Stimulated activated CD8-positive, alpha-beta memory T cell treated with anti-CD3 and anti-CD28 coated beads, Interleukin-15, amount 100 ng/mL, for 1 hour (primary cell): ENCODE measurements around the gene TM9SF4.

Experiments used
- DNase-seq: peaks from one replicate; pipeline ENCODE4 v3.0.0-alpha.2; 2020; ENCODE audit warnings: low read depth

Gene TM9SF4

DNA sequence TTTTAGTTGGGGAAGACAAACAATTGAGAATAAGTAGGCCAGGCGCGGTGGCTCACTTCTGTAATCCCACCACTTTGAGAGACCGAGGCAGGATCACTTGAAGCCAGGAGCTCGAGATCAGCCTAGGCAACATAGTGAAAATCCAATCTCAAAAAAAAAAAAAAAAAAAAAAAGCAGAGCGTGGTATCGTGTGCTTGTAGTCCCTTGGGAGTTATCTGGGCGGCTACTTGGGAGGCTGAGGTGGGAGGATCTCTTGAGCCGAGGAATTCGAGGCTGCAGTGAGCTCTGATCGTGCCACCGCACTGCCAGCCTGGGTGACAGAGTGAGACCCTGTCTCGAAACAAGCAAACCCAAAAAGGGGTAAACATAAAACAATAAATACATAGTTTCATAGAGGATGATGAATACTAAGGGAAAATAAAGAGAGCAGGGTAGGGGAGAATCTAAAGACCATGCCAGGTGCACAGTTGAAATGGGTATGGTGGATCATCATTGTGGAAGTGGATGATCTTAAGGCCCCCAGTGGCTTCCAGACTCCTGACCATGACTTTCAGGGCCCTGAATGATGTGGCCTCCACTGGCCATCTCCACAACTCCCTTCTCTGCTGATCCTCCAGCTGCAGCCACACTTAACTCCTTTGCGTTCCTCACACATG lies 99.1 kb downstream of the TM9SF4 start:
- DNase-seq = no peak

DNA sequence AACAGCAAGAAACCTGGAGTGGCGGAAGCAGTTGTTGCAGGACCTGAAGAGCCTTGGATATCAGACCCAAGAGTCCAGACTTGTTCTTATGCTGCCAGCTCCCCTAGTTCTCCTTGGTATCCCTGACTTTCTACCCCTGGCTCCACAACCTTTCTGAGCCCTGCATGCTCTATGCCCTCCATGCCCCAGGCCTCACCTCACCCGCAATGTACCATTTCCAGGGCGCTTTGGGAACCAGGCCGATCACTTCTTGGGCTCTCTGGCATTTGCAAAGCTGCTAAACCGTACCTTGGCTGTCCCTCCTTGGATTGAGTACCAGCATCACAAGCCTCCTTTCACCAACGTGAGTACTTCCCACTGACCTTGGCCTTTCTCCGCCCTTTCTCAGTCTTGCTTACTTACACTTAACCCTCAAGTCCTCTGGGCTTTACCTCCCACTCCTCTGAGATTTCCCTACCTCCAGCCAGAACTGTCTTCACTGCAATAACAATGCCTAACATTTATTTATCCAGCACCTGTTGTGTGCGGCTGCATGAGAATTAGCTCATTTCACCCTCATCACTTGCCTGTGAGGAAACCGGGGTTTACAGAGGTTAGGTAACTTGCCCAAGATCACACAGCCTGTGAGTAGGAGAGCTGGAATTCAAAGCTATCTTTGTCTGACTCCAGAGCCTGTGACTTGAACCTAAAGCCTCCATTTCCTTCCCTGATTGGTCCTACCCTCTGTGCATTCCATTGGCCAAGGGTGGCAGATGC lies 100.5 kb downstream of the TM9SF4 start:
- no peak for DNase-seq

DNA sequence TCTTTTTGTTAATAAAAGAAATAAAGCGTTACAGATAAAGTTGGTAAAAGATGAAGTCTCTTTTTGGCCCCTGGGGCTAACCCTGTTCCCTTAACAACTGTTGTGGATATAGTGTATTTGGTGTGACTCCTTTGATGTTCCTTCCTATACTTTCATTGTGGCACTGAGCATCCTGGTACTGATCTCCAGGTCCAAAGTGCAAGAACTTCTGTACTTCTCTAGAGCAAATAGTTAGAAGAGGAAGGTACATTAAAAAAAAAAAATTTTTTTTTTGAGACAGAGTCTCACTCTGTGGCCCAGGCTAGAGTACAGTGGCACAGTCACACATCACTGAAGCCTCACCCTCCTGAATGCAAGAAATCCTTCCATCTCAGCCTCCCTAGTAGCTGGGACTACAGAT lies 104.4 kb downstream of the TM9SF4 start:
- no peak for DNase-seq

DNA sequence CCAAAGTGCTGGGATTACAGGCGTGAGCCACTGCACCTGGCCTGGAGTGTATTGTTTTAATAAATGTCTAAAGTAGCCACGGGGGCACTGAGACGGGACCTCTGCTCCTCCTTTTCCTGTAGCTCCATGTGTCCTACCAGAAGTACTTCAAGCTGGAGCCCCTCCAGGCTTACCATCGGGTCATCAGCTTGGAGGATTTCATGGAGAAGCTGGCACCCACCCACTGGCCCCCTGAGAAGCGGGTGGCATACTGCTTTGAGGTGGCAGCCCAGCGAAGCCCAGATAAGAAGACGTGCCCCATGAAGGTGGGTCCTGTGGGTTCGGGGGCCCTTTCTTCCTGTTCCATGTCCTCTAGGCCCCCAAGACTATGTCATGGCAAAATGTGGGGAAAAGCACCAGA lies 105.6 kb downstream of the TM9SF4 start:
- DNase-seq = no peak

DNA sequence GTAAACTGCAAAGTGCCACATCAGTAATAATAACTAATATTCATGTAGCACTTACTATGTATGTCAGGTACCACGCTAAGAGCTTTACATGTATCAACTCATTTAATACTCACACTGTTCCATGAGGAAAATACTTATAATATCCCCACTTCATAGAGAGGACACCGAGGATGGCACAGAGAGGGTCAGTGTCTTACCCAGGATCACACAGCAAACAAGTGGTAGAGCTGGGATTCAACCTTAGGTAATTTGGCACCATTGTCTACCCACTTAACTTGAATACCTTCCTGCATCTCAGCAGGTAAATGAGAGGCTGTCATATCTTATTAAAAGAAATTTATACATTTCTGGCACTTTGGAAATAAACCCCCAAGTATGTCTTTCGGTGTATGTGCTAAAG lies 106.2 kb downstream of the TM9SF4 start:
- DNase-seq = no peak

DNA sequence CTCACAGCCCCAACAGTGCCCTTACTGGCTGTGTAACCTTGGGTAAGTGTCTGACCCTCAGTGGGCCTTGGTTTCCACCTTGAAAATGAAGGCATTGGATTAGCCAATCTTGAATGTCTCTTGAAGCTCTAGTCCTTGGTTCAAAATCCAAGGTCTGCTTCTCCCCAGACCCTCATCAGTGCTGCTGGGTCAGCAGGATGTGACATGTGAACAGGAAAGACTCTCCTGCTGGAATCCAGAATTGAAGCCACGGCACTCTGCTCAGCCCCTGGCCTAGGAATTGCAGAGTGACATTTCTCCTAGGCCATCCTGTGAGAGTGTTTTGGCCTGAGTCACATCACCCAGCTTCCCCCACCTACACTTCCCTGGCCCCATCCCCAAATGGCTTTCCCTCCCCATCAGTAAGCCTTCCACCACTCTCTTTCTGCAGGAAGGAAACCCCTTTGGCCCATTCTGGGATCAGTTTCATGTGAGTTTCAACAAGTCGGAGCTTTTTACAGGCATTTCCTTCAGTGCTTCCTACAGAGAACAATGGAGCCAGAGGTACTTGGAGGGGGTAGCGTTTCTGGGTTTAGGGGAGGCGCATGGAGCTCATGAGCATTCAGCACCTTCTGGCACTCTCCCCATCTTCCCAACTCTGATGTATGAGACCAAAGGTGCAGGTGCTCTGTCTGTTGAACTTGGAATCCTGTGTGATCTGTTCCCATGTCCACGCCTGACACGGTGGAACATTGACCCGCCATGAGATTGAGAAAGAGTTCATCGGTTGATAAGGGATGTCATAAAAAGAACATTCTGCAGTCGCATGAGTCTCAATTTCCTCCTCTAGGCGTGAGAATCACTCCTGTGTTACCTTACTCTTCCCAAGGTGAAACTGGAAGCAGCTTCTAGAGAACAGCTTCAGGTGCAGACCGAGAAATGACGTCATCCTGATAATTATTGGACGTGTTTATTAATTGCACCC lies 106.9 kb downstream of the TM9SF4 start:
- no peak for DNase-seq
